Fibroblast of the aortic adventitia (primary cell): ENCODE measurements around the gene DENND1C. TPM values are rescaled to one million over a fixed set of nuclear protein-coding genes. Genes with fewer than 3 reads are reported as not detected.

ENCODE experiments used
- DNase-seq: peaks from one replicate; pipeline ENCODE4 v3.0.0-alpha.2; 2010; ENCODE audit warnings: low read depth
- H3K4me3 ChIP-seq: 2 replicates; pipeline ENCODE4 v1.5.1; 2011; ENCODE audit warnings: low read depth, mild to moderate bottlenecking, control low read depth, low read length, moderate library complexity
- total RNA-seq: library from RNA; depleted of rRNA; stranded (reverse); fragments of >200 nt; gene quantifications from 2 replicates; pipeline ENCODE4 v1.2.3, GENCODE V29; 2012; ENCODE audit warnings: low replicate concordance
- TF ChIP-seq, protein P1 (sequence below): IDR thresholded peaks from 2 replicates; pipeline ENCODE4 v1.5.1; 2011; ENCODE audit warnings: mild to moderate bottlenecking, low read length, control low read depth, inconsistent platforms; ENCODE audit not compliant: insufficient read depth

The DENND1C gene
- total RNA-seq, 1 donor = not detected

DNA sequence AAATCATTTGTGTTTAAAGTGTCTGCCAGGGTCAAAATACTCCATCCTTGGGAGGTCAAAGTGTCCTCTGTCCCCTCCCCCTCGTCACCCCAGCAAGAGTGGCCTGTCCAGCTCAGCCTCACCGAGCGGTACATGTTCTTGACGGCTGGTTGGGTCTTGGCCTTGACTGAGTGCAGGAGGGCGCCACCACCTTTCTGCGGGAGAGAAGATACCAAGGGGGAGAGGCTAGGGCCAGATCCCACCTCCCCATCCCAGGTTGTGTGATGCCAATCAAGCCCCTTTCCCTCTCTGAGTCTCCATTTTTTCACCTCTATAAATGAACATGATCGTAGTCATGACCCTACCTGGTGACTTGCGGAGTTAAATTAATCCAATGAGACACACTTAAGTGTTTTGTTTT is 11.4 kb downstream of the DENND1C start:
- TF ChIP-seq, protein P1, sequence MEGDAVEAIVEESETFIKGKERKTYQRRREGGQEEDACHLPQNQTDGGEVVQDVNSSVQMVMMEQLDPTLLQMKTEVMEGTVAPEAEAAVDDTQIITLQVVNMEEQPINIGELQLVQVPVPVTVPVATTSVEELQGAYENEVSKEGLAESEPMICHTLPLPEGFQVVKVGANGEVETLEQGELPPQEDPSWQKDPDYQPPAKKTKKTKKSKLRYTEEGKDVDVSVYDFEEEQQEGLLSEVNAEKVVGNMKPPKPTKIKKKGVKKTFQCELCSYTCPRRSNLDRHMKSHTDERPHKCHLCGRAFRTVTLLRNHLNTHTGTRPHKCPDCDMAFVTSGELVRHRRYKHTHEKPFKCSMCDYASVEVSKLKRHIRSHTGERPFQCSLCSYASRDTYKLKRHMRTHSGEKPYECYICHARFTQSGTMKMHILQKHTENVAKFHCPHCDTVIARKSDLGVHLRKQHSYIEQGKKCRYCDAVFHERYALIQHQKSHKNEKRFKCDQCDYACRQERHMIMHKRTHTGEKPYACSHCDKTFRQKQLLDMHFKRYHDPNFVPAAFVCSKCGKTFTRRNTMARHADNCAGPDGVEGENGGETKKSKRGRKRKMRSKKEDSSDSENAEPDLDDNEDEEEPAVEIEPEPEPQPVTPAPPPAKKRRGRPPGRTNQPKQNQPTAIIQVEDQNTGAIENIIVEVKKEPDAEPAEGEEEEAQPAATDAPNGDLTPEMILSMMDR = no peak
- no peak overlapping the region for H3K4me3 ChIP-seq
- DNase-seq = no peak

DNA sequence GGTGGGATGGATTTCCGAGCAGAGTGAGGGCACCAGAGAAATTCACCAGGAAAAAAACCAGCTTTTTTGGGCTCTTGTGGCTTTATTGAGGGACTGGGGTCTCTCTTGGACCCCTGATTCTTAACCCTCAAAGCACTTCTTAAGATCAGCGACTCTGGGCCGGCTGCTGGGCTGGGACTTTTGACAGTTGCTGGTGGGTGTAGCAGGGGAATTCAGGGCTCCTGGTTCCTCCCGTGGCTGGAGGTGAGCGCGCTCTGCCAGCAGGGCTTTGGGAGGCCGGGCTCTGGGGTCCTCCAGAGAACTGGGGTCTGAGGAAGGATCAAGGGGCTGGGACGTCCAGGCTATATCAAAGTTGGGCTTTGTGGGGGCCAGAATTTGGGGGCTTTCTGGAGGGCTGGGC is 14.2 kb downstream of the DENND1C start:
- no peak for DNase-seq
- H3K4me3 ChIP-seq = no peak overlapping the region
- TF ChIP-seq, protein P1 = no peak

DNA sequence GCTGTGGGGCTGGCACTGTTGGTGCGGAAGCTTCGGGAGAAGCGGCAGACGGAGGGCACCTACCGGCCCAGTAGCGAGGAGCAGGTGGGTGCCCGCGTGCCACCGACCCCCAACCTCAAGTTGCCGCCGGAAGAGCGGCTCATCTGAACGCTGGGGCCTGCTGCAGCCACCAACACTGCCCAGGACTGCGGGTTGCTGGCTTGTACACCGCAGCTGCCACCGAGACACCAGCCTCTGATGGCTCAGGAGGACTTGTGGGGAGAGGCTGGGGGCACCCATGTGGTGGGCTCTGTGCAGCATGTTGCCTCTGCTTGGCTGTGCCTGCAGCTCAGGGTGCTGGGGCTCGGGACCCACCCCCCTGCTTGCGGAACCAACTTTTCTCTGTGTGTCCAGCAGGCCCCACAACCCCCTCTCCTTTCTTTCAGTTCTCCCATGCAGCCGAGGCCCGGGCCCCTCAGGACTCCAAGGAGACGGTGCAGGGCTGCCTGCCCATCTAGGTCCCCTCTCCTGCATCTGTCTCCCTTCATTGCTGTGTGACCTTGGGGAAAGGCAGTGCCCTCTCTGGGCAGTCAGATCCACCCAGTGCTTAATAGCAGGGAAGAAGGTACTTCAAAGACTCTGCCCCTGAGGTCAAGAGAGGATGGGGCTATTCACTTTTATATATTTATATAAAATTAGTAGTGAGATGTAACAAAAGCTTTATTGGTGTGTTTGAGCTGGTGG is 14.9 kb downstream of the DENND1C start:
- no peak for DNase-seq
- TF ChIP-seq, protein P1 = no peak
- H3K4me3 ChIP-seq = no peak overlapping the region

DNA sequence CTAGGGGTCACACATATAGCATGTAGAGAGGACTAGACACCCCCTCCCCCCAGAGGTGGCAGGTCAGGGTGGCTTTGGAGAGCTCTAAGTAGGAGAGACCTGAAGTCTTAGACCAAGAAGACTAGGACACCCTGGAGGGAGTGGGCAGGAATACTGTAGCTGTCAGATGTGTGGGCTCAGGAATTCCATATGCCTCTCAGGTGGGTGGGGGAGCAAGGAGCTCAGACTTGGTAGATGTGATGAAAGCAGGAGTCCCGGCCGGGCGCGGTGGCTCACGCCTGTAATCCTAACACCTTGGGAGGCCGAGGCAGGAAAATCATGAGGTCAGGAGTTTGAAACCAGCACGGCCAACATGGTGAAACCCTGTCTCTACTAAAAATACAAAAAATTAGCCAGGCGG is 15.9 kb downstream of the DENND1C start:
- TF ChIP-seq, protein P1 = no peak
- no peak for DNase-seq
- no peak overlapping the region for H3K4me3 ChIP-seq

DNA sequence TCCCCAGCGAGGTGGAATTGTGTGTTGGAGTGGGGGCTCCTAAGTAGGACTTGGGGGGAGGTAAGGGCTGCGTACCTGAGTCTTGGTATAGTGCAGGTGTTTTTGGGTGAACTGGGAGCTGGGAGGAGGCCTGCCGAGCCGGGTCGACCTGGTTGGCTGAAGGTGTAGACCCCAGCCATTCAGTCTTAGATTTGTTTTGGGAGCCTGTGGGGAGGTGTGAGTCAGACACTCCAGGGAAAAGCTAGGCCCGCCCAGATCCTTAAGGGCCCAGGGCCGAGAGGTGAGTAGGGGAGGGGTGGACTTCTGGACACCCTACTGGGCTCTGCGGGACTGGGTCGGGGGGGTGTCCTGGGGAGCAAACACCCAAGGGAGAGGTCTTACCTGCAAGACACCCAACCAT is 16.6 kb downstream of the DENND1C start:
- DNase-seq = no peak
- H3K4me3 ChIP-seq = no peak overlapping the region
- TF ChIP-seq, protein P1 = no peak

DNA sequence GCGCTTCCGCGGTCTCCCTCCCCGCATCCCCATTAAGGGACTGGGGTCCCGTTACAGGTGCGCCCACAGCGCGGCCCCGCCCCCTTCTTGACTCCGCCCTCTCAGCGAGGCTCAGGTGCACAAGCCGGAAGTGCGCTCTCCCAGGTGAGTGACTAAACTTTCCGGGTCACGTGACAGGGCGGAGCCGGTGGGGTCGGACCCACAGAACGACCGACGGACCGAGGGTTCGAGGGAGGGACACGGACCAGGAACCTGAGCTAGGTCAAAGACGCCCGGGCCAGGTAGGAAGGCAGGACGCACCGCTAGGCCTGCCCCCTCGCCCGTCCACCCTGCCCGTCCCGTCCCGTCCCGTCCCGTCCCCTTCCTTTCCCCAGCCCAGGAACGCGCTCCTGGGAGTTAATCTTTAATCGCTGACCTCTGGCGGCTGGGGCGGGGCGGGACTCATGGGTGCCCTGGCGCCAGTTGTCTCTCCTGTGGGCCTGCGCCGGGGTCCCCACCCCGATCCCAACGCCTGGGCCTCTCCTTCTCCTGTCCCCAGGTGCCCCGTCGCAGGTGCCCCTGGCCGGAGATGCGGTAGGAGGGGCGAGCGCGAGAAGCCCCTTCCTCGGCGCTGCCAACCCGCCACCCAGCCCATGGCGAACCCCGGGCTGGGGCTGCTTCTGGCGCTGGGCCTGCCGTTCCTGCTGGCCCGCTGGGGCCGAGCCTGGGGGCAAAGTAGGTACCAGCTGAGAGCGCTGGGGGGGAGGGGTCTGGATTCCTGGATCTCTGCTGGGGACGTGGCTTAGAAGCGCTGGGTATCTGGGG is 17.3 kb downstream of the DENND1C start, which contains the start of gene CRB3:
Gene CRB3, plus strand, starts transcription at position 202 of the 804 bp plus-strand sequence. Its CDS starts 431 bp downstream, at position 633.
- DNase-seq = no peak
- H3K4me3 ChIP-seq = no peak within 1 kb of the TSS
- TF ChIP-seq, protein P1 = no peak
